ENCODE measurements around the gene DACH2.

DNA sequence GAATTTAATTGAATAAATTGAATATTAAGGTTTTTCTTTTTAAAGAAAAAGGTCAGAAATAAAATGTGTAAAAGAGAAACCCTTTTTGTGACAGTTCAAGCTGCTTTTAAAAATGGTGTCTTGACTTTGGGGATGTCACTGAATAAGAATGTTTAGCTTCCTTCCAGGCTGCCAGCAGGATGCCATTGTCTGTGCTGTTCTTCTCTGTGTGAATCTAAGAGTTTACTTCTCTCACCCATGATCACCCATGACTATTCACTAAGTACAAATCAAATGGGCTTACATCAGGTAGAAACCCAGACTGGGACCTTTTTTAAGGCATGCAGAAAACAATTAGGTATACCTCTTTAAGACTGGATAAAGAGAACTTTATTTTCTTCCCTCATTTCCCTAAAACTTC, 115.3 kb downstream of the DACH2 start:
- TF ChIP-seq ESRRG (CRISPR knock-in tag; IDR thresholded peaks at IDR 0.05): no peak
- no peak for TF ChIP-seq ZFP3 (CRISPR knock-in tag; IDR thresholded peaks at IDR 0.05)
- no peak for TF ChIP-seq ZNF70 (CRISPR knock-in tag; IDR thresholded peaks at IDR 0.05)
- no peak for TF ChIP-seq TCF4 (CRISPR knock-in tag; IDR thresholded peaks at IDR 0.05; ENCODE audit: borderline replicate concordance)
